Suppressor macrophage treated with lipopolysaccharide for 1 hour (primary cell): ENCODE data around the gene CLCN4.

ENCODE experiments used
- DNase-seq, 3 donors: peaks; one replicate each; pipeline ENCODE4 v3.0.0-alpha.2; 2020 to 2022

The CLCN4 gene

GRCh38 chrX:10244915-10245622, 88.3 kb downstream of the CLCN4 start:
- DNase-seq = no peak

GRCh38 chrX:10245886-10246285, 89.1 kb downstream of the CLCN4 start:
- no peak for DNase-seq

GRCh38 chrX:10246297-10246696, 89.5 kb downstream of the CLCN4 start:
- no peak for DNase-seq

GRCh38 chrX:10246846-10247245, 90.1 kb downstream of the CLCN4 start:
- no peak for DNase-seq

- no peak for DNase-seq
These were observed 98.0 kb downstream of the CLCN4 start for GRCh38 chrX:10254739-10255138.

- DNase-seq = no peak
These were observed 102.9 kb downstream of the CLCN4 start for GRCh38 chrX:10259716-10260115.

- DNase-seq = no peak
These were observed 109.0 kb downstream of the CLCN4 start for GRCh38 chrX:10265775-10266174.

GRCh38 chrX:10278716-10279115, 121.9 kb downstream of the CLCN4 start:
- DNase-seq = no peak

- no peak for DNase-seq
These were observed 123.3 kb downstream of the CLCN4 start for GRCh38 chrX:10280071-10280470.

- DNase-seq = no peak
These were observed 125.7 kb downstream of the CLCN4 start for GRCh38 chrX:10282490-10282889.

GRCh38 chrX:10286195-10286594, 129.4 kb downstream of the CLCN4 start:
- DNase-seq = no peak
